ENCODE data around the gene CAPN13. TPM values are rescaled to one million over a fixed set of nuclear protein-coding genes. Genes with fewer than 3 reads are reported as not detected.

CAPN13 gene
- total RNA-seq, 1 donor from 2014 or later: 1.8 TPM

- no peak for DNase-seq (ENCODE audit: low read depth)
These were observed 17.5 kb downstream of the CAPN13 start for GRCh38 chr2:30789670-30790210.

- DNase-seq (ENCODE audit: low read depth): no peak
These were observed 20.1 kb downstream of the CAPN13 start for GRCh38 chr2:30786923-30787685.

GRCh38 chr2:30784682-30785081, 22.6 kb downstream of the CAPN13 start:
- no peak for DNase-seq (ENCODE audit: low read depth)

- DNase-seq (ENCODE audit: low read depth): no peak
These were observed 25.2 kb downstream of the CAPN13 start for GRCh38 chr2:30781961-30782533.

- DNase-seq (ENCODE audit: low read depth): no peak
These were observed 25.8 kb downstream of the CAPN13 start for GRCh38 chr2:30781451-30781850.

GRCh38 chr2:30780776-30781330, 26.4 kb downstream of the CAPN13 start:
- DNase-seq (ENCODE audit: low read depth): no peak

- no peak for DNase-seq (ENCODE audit: low read depth)
These were observed 28.6 kb downstream of the CAPN13 start for GRCh38 chr2:30778611-30779010.

- DNase-seq (ENCODE audit: low read depth): no peak
These were observed 29.4 kb downstream of the CAPN13 start for GRCh38 chr2:30777661-30778505.

GRCh38 chr2:30776831-30777635, 30.2 kb downstream of the CAPN13 start:
- DNase-seq (ENCODE audit: low read depth): no peak

GRCh38 chr2:30775833-30776232, 31.4 kb downstream of the CAPN13 start:
- DNase-seq (ENCODE audit: low read depth): no peak

- no peak for DNase-seq (ENCODE audit: low read depth)
These were observed 35.1 kb downstream of the CAPN13 start for GRCh38 chr2:30772021-30772705.

- no peak for DNase-seq (ENCODE audit: low read depth)
These were observed 36.2 kb downstream of the CAPN13 start for GRCh38 chr2:30770816-30771576.

- no peak for DNase-seq (ENCODE audit: low read depth)
These were observed 37.3 kb downstream of the CAPN13 start for GRCh38 chr2:30769891-30770462.

- DNase-seq (ENCODE audit: low read depth): no peak
These were observed 37.8 kb downstream of the CAPN13 start for GRCh38 chr2:30769481-30769780.

GRCh38 chr2:30768708-30769480, 38.4 kb downstream of the CAPN13 start:
- DNase-seq (ENCODE audit: low read depth): no peak

GRCh38 chr2:30768036-30768686, 39.1 kb downstream of the CAPN13 start:
- no peak for DNase-seq (ENCODE audit: low read depth)

GRCh38 chr2:30766666-30767065, 40.6 kb downstream of the CAPN13 start:
- no peak for DNase-seq (ENCODE audit: low read depth)

GRCh38 chr2:30765876-30766470, 41.3 kb downstream of the CAPN13 start:
- no peak for DNase-seq (ENCODE audit: low read depth)
